ENCODE data around the gene FAM135A.

GRCh38 chr6:70524721-70525286 lies 111.5 kb downstream of the FAM135A start:
- TF ChIP-seq POLR2AphosphoS5 (IDR thresholded peaks at IDR 0.05; ENCODE audit: low read depth, low read length) = no peak
- TF ChIP-seq TAF1 (IDR thresholded peaks at IDR 0.05; ENCODE audit: borderline replicate concordance, insufficient read depth, low read length) = no peak
- peak; percentile 52 to 79; a peak in 2 of 4 replicates for TF ChIP-seq REST (IDR thresholded peaks at IDR 0.05; ENCODE audit: insufficient read depth in 1 of 2, low read depth in 2 of 2, low read length in 2 of 2)
- TF ChIP-seq SIN3A (IDR thresholded peaks at IDR 0.05; ENCODE audit: borderline replicate concordance, insufficient read depth, low read length) = no peak
- no peak for TF ChIP-seq FOXP2 (optimal IDR thresholded peaks at IDR 0.05; ENCODE audit: borderline replicate concordance, extremely low read depth, extremely low read length, insufficient read depth)
